HG02981 (cell line): Measurements from ENCODE around the gene PRKCA.
"Not testable (repeated sequence)": the region's sequence is repeated elsewhere in the genome, so short reads cannot be mapped to it uniquely, and the experiment has no call there.

Experiments used
- ATAC-seq: cut with Tn5 transposase; IDR thresholded peaks from one replicate; pipeline ENCODE4 v1.9.1; 2021; ENCODE audit warnings: mild to moderate bottlenecking, moderate library complexity; ENCODE audit not compliant: unreplicated experiment

PRKCA gene

DNA sequence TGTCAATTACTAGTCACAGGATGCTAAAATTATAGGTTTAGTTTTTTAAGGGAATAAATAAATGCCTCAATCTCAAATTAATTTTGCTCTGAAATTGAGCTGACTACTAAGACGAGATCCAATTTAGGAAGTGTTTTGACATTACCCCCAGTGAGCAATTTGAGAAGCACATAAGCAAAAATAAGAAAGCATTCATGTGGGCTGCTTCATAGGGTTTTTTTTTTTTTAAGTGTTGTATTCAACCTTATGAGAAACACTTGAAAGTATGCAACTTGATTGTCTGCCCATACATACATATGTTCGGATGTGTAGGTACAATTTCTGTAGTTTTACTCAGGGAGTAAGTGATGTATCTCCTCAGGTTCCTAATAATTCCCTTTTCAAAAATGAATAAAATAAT is 77.6 kb downstream of the PRKCA start:
- ATAC-seq: no peak

GRCh38 chr17:66381701-66382362 is 79.4 kb downstream of the PRKCA start:
- ATAC-seq: no peak

GRCh38 chr17:66383333-66383732 is 80.9 kb downstream of the PRKCA start:
- ATAC-seq: no peak

DNA sequence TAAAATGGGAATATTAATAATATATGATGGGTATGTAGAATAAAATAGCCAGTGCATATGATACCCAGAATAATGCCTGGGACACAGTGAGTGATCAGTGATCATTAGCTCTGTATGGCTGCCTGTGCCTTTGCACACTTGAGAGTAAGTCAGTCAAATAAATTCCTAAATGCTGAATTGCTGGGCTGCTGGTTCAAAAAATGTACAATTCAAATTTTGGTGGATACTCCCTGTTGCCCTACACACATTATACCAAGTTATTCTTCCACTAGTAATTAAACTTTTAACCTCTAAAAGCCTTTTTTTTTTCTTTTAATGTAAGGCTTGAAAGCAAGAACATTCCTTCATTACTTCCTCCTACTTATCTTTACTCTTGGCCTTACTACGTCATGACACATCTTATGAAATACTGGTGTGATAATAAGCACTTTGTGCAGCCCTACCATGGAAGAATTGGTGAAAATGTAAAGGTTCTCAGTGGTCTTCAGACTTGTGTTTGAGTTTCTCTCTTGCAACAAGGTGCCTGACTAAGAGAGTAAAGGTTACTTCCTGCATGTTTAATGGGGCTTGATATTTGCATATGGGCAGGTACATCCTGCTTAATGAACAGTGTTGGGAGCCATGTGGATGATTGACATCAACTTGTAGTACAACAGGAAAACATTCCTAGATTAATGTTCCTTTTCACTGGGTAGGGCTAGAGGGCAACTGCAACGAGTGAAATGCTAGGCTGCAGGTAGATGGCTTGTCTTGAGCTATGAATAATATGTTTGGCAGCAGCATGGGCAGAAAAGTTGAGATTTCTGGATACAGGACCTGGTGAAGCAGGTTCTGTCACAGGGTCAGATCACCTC is 84.3 kb downstream of the PRKCA start:
- no peak for ATAC-seq

DNA sequence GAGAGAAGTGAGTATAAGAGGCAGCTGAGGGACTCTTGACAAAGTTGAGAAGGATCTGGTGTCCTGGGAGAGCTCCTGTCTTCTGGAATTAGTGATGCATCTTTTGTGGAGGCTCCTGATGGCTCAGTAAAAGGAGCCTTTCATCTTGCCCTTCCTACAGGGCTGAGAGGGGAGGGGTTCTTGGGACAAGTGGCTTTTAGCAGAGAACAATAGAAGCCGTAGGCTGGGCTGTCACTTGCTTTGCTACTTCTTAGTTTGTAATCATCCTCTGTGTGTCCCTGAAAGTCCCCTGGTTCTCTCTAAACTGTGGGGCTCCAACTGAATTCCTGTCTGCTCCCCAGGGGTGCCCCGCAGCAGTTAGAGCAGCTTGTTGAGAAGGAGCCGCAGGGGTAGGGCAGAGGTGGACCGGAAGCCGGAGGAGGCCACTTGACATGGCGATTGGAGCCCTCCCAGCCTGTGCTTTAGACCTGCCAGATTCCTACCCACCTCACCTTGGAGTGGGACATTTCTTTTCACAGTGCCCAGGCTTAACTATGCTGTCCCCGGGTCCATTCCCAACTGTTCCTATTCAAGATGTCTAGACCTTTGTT is 85.1 kb downstream of the PRKCA start:
- no peak for ATAC-seq

- ATAC-seq: no peak
These were observed 90.5 kb downstream of the PRKCA start for GRCh38 chr17:66392783-66393437.

DNA sequence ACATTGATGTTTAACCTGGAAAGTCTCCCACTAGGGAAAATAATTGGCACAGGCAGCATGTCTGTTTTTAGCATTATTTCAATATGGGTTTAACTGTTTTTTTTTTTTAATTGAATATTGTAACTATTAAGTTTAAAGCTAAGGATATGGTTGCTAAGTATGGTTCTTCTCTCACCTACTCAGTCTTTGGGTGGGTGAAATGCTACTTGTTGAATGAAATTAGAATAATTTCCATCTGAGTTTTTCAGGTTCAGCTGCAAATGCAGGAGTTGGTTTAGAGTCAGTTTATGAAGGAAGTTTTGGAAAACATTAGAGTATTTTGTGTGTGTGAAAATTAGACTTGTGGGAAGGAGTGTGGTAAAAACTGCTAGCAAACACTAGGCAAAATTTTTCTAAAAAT is 93.5 kb downstream of the PRKCA start:
- no peak for ATAC-seq

DNA sequence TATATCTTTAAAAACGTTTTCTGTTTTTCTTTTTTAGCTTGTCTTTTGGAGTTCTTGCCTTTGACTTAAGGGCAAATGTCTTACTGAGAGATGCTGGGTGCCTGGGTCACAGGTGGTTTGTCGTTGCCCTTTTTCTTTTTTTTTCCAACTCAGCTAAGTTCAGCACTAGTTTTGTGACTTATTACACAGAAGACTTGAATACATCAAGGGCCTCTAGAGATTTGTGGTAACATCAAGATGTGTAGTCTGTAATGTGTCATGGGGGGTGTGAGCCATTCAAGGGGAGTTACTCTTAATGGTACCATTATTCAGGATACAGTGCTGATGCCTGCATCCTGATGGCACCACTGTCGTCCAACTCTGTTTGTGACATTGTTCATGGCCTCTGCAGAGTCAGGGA is 95.1 kb downstream of the PRKCA start:
- ATAC-seq: no peak

- ATAC-seq: no peak
These were observed 95.6 kb downstream of the PRKCA start for GRCh38 chr17:66398059-66398458.

- no peak for ATAC-seq
These were observed 96.2 kb downstream of the PRKCA start for GRCh38 chr17:66398617-66399016.

DNA sequence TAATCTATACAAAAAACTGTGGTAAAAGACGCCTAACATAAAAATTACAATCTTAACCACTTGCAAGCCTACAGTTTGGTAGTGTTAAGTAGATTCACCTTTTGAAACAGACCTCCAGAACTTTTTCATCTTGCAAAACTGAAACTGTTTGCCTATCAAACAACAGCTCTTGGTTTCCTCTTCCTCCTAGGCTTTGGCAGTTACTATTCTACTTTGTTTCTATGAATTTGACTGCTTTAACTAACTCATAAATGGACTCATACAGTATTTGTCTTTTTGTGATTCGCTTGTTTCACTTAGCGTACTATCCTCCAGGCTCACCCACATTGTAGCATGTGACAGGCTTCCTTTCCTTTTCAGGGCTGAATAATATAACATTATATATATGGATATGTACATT is 97.0 kb downstream of the PRKCA start:
- no peak for ATAC-seq

DNA sequence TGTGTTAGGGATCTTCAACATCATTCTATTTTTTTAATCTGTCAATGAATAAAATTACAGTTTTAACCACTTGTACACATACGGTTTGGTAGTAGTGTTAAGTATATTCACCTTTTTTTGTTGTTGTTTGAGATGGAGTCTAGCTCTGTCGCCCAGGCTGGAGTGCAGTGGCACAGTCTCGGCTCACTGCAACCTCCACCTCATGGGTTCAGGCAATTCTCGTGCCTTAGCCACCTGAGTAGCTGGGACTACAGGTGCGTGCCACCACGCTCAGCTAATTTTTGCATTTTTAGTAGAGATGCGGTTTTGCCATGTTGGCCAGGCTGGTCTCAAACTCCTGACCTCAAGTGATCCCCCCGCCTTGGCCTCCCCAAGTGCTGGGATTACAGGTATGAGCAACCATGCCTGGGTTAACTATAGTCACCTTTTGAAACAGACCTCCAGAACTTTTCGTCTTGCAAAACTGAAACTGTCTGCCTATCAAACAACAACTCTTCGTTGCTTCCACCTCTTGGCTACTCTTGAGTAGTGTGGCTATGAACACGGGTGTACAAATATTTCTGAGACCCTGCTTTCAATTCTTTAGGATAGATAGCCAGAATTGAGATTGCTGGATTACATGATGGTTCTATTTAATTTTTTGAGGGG is 97.8 kb downstream of the PRKCA start:
- not testable (repeated sequence) for ATAC-seq

GRCh38 chr17:66400698-66401097 is 98.3 kb downstream of the PRKCA start:
- no peak for ATAC-seq

DNA sequence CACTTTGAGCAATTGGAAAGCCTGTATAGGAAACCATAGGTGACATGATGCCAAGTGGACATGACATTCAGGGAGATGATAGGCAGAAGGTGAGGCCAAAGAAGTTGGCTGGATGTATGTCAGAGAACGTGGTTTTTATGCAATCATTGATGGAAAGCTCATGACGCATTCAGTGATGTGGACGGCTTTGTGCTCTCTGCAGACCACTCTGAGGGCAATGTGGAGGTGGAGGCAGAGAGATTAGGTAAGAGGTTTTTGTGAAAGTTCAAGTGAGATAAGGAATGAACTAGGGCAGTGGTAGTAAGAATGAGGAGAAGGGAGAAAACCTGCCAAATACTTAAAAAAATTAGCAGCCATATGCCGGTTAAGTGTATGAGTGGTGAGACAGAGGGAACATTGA is 99.0 kb downstream of the PRKCA start:
- no peak for ATAC-seq

DNA sequence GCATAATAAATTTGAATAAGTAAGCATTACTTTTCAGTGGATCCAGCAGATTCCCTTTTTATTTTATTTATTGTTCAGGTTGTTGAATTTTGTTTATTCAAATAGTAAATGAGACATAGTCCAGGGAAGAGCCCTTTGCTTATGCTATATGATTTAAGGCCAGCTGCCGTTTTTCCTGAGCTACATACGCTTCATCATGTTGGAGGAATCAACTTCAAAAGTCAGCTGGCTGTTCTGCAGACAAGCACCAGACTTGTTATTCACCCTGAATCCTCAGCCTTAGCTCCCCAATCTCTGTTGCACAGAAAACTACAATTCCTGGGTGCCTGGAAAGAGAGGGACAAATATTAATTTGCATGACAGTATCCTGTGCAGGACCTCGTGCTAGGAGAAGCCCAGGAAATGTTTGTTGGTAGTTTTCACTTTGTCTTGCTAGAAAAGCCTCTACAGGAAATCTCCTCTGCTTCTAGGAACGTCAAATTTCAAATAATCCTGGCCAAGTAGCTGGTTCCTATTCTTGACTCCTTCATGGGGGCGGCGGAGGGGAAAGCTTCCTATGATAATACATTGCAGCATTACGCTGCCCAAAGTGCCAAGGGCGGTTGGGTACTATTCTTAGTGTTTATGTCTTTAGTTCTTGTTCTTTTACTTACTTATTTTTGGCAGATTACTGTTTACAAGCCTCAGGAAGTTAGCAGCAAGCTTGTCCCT is 101.6 kb downstream of the PRKCA start:
- ATAC-seq: no peak

- no peak for ATAC-seq
These were observed 103.6 kb downstream of the PRKCA start for GRCh38 chr17:66405836-66406677.

- ATAC-seq: no peak
These were observed 104.6 kb downstream of the PRKCA start for GRCh38 chr17:66406701-66407644.

GRCh38 chr17:66407864-66408263 is 105.5 kb downstream of the PRKCA start:
- no peak for ATAC-seq
